ENCODE results near the gene FRMD1.

The FRMD1 gene

DNA sequence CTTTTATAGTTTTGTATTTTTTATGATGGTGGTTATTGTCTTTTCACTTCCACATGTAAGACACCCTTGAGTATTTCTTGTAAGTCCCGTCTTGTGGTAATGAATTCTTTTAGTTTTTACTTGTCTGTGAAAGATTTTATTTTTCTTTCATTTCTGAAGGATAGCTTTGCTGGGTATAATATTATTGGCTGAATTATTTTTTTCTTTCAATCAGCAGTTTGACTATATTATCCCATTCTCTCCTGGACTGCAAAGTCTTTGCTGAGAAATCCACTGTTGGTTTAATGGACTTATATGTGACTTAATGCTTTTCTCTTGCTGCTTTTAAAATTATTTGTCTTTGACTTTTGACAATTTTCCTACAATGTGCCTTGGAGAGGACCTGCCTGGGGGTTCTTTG, 67.7 kb downstream of the FRMD1 start:
- FAIRE-seq (no peak), DNase-seq (ENCODE audit: low spot score) (no peak)

DNA sequence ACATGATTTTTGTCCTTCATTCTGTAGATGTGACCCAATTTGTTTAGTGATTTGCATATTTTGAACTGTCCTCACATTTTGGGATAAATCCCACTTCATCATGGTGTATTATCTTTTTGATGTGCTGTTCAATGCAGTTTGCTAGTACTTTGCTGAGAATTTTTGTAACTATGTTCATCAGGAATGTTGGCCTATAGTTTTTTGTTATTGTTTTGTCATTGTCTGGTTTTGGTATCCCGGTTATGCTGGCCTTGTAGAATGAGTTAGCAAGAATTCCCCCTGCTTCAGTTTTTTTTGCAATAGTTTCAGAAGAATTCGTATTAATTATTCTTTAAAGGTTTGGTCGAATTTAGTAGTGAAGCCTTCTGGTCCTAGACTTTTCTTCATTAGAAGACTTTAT, 69.7 kb downstream of the FRMD1 start:
- no peak for DNase-seq (ENCODE audit: low spot score)
- peak; percentile 13 for FAIRE-seq

DNA sequence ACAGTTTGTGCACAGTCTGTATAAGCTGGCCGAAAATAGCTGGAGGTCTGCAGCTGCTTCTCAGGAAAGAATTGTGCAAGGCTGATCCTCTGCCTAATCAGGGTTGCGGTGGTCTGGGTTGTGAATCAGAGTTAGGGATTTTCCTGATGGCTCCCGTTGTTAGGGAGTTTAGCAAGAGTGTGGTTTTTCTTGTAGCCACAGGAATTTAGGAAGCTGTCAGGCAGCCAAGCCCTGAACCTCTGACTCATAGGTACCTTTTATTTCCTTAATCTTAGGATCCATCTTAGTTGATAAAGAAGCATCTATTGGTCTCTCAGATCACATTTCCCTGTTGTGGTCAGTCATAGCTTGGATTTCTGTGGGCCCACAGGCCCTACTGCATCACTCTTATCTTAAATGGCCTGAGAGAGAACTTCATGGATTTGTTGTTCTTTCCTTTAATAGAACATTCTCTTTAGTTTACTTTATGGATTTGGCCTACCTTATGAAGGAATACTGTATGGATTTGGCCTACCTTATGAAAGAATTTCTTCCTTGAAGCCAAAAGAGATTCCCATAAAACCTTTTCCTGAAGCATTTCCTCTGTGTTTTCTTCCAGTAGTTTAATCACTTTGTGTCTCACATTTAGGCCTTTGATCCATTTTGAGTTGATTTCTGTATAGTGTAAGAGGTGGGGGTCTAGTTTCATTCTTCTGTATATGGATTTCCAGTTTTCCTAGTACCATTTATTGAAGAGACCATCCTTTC, 71.2 kb downstream of the FRMD1 start:
- DNase-seq (ENCODE audit: low spot score) (peak; percentile 84), FAIRE-seq (no peak)

DNA sequence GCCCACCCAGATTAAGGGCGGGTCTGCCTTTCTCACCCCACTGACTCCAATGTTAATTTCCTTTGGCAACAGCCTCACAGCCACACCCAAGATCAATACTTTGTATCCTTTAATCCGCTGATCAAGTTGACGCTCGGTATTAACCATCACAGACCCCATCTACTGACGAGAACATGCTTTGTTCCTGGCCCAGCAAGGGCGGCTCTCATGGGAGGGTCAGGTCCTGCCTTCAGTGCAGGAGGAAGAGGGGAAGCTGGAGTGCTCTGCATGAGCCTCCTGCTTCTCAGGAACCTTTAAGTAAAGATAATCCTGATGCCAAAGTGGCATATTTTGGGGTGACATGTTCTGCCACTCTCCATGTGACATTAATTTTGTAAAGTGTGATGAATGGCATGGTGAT, 73.2 kb downstream of the FRMD1 start:
- FAIRE-seq = no peak
- no peak for DNase-seq (ENCODE audit: low spot score)

DNA sequence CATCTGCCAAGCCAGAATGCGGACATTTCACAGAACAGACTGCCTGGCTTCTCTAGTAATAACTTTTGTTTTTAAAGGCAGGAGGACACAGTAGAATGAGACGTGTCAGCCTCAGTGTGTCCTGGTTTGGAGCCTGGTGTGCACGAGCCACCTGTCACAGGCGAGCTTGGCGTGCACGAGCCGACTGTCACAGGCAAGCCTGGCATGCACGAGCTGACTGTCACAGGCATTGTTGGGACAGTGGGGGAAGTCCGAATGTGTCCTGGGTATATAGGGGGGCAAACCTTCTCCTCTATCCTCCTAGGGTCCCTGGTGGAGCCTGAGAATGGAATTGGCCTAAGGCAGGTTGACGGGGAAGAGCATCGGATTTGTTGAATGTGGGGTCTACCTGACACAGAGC, 74.1 kb downstream of the FRMD1 start:
- no peak for FAIRE-seq

DNA sequence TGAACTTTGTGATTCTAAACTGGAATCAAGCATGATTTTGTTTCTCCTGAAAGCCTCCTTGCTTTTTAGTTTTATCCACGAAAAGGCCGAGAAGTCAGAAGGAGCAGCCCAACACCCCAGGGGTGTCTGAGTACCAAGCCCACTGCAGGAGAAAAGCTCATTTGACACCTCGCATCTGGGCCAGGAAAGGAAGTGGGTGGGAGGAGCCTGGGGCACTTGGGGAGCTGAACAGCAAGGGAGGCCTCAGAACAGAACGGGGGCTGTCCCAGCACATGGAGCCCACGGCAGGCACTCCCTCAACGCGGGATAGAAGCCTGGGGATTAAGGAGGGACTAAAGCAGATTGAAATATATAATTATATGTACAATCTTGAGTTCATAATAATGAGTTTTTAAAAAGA, 75.0 kb downstream of the FRMD1 start:
- no peak for FAIRE-seq
- DNase-seq (ENCODE audit: low spot score) = no peak

More for the DNA sequence above, 74.1 kb downstream of the FRMD1 start:
- no peak for DNase-seq (ENCODE audit: low spot score)
